NCI-H1092 (cell line): ENCODE results near the gene VANGL2.

Experiments used
- DNase-seq: peaks from one replicate; lab custom pipeline; 2025; lab: John Stamatoyannopoulos, UW

Gene VANGL2

GRCh38 chr1:160427625-160428024 is 27.3 kb downstream of the VANGL2 start:
- DNase-seq, result no peak

GRCh38 chr1:160428053-160428452 is 27.7 kb downstream of the VANGL2 start:
- DNase-seq, result no peak

- no peak for DNase-seq
These were observed 28.3 kb downstream of the VANGL2 start for GRCh38 chr1:160428655-160429054.

GRCh38 chr1:160429125-160429561 is 28.8 kb downstream of the VANGL2 start:
- DNase-seq, result no peak

GRCh38 chr1:160429702-160430535 is 29.6 kb downstream of the VANGL2 start:
- DNase-seq, result no peak

- DNase-seq, result no peak
These were observed 30.6 kb downstream of the VANGL2 start for GRCh38 chr1:160431006-160431405.

GRCh38 chr1:160431571-160431970 is 31.2 kb downstream of the VANGL2 start:
- no peak for DNase-seq

GRCh38 chr1:160432371-160432786 is 32.0 kb downstream of the VANGL2 start:
- no peak for DNase-seq

- no peak for DNase-seq
These were observed 36.6 kb downstream of the VANGL2 start for GRCh38 chr1:160436966-160437365.

- DNase-seq, result no peak
These were observed 37.3 kb downstream of the VANGL2 start for GRCh38 chr1:160437432-160438316.

GRCh38 chr1:160438317-160438918 is 38.1 kb downstream of the VANGL2 start:
- DNase-seq, result no peak

GRCh38 chr1:160438935-160439334 is 38.6 kb downstream of the VANGL2 start:
- no peak for DNase-seq

GRCh38 chr1:160439718-160440117 is 39.4 kb downstream of the VANGL2 start:
- no peak for DNase-seq

GRCh38 chr1:160446945-160447600 is 46.7 kb downstream of the VANGL2 start:
- DNase-seq, result no peak

GRCh38 chr1:160449494-160449893 is 49.1 kb downstream of the VANGL2 start:
- no peak for DNase-seq

- DNase-seq, result no peak
These were observed 50.9 kb downstream of the VANGL2 start for GRCh38 chr1:160451119-160451858.

GRCh38 chr1:160451859-160452232 is 51.5 kb downstream of the VANGL2 start:
- DNase-seq, result no peak

GRCh38 chr1:160453443-160453842 is 53.1 kb downstream of the VANGL2 start:
- no peak for DNase-seq

GRCh38 chr1:160454371-160455152 is 54.2 kb downstream of the VANGL2 start:
- no peak for DNase-seq

GRCh38 chr1:160455153-160455517 is 54.8 kb downstream of the VANGL2 start:
- no peak for DNase-seq

- DNase-seq, result no peak
These were observed 58.7 kb downstream of the VANGL2 start for GRCh38 chr1:160459056-160459455.
